SIG-M5 treated with dmso at 0.1 percent for 504 hours (cell line): ENCODE data around the gene ZC3H18.

Experiments used
- DNase-seq: peaks from one replicate; lab custom pipeline; 2025; ENCODE audit not compliant: unreplicated experiment; lab: John Stamatoyannopoulos, UW

The ZC3H18 gene

DNA sequence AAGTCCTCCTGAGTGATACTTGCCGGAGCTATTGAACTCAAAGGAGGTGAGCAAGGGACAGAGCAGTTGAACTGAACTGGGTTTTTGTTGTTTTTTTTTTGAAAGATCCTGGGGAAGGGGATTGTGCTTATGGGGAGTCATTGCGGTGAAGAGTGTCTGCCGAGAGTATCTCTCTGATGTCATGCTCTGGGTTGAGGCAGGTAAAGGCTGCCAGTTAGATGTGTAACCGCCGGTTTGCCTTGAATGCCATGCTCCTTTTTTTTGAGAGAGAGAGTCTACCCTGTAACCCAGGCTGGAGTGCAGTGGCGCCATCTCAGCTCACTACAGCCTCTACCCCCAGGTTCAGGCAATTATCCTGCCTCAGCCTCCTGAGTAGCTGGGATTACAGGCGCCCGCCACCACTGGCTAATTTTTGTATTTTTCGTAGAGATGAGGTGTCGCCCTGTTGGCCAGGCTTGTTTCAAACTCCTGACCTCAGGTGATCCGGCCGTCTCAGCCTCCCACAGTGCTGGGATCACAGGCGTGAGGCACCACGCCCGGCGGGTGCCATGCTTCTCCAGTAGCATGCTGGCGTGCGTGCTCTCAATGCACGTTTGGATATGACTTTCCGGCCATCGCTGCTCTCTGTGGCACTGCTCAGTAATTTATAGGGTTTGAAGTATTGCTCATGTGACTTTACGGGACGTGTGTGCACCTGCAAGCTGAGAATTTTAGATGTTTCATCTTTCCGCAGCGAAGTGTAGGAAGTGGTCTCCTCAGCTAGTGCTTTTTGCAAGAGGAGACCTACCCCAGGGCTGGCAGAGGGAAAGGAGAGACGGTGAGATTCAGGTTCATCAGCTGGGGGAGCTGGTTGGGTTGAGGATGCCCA lies 8.5 kb downstream of the ZC3H18 start:
- no peak for DNase-seq

GRCh38 chr16:88580371-88580770 lies 10.2 kb downstream of the ZC3H18 start:
- no peak for DNase-seq

DNA sequence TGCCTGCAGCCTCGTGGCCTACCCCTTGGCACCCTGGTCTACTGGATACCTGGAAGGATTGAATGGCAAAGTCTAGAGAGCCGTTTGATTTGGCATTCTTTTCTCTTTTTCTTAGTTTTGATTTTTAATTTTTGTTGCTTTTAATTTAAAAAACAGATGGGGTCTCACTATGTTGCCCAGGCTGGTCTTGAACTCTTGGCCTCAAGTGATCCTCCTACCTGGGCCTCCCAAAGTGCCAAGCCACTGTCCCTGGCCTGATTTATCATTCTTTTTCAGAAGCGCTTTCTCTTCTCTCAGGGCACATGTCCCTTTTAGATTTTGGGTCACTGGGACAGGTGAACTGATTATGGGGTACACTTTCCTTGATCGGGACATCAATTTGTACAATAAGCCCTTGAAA lies 10.8 kb downstream of the ZC3H18 start:
- no peak for DNase-seq

GRCh38 chr16:88582912-88583575 lies 12.8 kb downstream of the ZC3H18 start:
- no peak for DNase-seq

GRCh38 chr16:88584676-88585075 lies 14.5 kb downstream of the ZC3H18 start:
- DNase-seq: no peak

DNA sequence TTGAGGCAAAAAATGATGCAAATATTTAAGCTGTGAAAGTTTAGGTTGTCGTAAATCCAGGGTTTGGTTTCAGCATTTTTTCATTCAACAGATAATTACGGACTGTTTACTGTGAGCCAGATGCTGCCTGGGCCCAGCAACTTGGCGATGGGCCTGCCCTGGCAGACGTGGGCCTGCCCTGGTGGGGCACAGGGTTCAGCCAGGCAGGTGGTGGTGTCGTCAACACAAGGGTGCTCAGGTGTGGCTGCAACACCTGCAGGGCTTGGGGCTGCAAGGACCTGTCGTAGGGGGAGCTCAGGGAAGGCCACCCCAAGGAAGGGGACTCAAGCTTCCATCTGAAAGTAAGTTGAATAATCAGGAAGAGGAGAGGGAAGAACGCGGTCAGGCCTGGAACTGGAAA lies 15.1 kb downstream of the ZC3H18 start:
- DNase-seq: no peak

GRCh38 chr16:88585927-88586581 lies 15.9 kb downstream of the ZC3H18 start:
- DNase-seq: no peak

DNA sequence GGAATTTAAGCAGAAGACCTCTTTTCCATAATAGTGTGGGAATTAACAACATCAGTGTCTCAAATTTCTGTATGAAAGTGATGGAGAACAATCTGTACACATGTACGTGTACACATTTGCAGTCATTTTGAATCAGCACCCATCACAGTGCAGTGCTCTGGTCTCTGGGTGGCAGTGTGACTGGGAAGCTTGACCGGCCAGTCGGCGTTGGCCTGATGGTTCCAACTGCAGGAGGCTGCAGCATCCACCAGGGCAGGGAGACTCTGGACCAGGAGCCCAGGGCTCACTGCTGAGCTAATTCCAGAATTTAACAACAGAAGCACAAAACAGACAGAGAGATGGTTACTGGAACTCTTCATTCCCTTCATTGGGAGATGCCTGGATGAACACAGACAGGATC lies 17.9 kb downstream of the ZC3H18 start:
- DNase-seq: no peak

DNA sequence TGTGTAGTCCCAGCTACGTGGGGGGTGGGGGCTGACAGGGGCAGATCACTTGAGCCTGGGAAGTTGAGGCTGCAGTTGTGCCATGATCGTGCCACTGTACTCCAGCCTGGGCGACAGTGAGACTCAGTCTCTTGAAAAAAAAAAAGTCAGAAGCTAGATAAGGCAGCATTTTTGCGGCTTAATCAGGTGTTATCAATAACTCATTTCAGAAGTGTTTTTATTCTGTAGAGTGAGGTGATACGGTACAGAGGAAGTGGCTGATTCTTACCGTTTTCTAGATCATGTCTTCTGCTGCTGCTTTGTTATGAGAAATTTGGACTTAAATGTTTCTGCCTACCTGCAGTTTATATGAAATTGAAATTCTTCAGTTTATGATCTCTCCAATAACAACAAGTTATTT lies 18.6 kb downstream of the ZC3H18 start:
- no peak for DNase-seq

- DNase-seq: no peak
These were observed 19.2 kb downstream of the ZC3H18 start for GRCh38 chr16:88589441-88589840.

GRCh38 chr16:88591577-88592021 lies 21.4 kb downstream of the ZC3H18 start:
- peak; percentile 71 for DNase-seq

DNA sequence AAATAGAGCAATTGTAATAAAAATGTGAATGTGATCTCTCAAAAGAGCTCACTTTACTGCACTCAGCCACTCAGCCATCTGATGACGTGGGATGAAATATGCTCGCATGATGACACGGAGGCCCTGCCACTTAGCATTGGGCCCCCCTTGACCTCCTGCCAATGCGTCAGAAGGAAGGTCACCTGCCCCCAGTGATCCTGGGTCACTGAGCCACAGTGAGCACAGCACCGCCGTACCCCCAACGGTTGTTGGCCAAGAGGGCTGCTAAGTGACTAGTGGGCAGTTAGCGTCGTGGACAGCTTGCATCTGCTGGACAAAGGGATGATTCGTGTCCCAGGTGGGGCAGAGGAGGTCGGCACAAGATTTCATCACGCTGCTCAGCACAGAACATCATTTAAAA lies 22.9 kb downstream of the ZC3H18 start:
- DNase-seq: no peak

- DNase-seq: no peak
These were observed 23.3 kb downstream of the ZC3H18 start for GRCh38 chr16:88593489-88593888.

GRCh38 chr16:88593910-88594309 lies 23.7 kb downstream of the ZC3H18 start:
- no peak for DNase-seq

GRCh38 chr16:88595101-88595500 lies 24.9 kb downstream of the ZC3H18 start:
- no peak for DNase-seq

GRCh38 chr16:88595921-88596320 lies 25.7 kb downstream of the ZC3H18 start:
- DNase-seq: no peak

DNA sequence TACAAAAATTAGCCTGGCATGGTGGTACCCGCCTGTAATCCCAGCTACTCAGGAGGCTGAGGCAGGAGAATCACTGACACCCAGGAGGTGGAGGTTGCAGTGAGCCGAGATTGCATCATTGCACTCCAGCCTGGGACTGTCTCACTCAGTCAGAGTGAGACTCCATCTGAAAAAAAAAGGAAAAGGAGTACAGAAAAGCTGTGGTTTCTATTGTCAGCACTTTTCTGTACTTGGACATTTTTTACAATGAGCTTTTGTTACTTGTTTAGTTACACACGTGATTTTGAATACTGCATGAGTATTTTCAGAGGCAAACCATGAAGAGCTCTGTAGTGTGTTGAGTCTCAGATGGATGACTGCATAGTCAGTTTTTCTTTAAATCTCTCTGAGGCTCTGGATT lies 26.3 kb downstream of the ZC3H18 start:
- DNase-seq: no peak

GRCh38 chr16:88597856-88598491 lies 27.8 kb downstream of the ZC3H18 start:
- no peak for DNase-seq

- peak; percentile 68 for DNase-seq
These were observed 29.0 kb downstream of the ZC3H18 start for GRCh38 chr16:88599092-88599733.

GRCh38 chr16:88599825-88600538 lies 29.8 kb downstream of the ZC3H18 start:
- DNase-seq: no peak
